ENCODE results near the gene PRKG1. TPM values are rescaled to one million over a fixed set of nuclear protein-coding genes. Genes with fewer than 3 reads are reported as not detected.

PRKG1 gene
- total and polyA plus RNA-seq, 12 donors, result 3.8 to 48.1 (median 29.9) TPM

DNA sequence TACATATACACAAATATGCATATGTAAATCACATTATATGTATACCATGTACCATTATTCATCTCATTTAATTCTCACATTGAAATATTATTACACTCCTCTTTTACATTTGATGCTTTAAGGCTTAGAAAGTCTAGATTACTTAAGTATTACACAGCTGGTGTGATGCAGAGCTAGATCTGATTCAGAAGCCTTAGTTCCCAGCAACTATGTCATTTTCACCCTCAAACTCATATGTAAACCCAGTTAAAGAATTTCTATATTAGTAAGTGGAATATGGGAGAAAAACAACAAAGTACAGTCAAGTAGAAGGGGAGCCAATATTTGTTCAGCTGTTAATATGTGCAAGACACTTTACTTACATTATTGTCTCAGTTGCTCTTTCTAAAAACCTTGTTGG lies 699.4 kb downstream of the PRKG1 start:
- Histone ChIP-seq H3K36me3 (no peaks in the 10 kb centered on the region), H3K27me3 (no peaks in the 10 kb centered on the region), H3K4me3 (no peak overlapping the region), H3K4me1 (no peaks in the 10 kb centered on the region), H3K9me3 (no peaks in the 10 kb centered on the region), H3K27ac (no peak overlapping the region)
- intact Hi-C loops (cut with DNase I), result no loop called here
- TF ChIP-seq, protein P1, sequence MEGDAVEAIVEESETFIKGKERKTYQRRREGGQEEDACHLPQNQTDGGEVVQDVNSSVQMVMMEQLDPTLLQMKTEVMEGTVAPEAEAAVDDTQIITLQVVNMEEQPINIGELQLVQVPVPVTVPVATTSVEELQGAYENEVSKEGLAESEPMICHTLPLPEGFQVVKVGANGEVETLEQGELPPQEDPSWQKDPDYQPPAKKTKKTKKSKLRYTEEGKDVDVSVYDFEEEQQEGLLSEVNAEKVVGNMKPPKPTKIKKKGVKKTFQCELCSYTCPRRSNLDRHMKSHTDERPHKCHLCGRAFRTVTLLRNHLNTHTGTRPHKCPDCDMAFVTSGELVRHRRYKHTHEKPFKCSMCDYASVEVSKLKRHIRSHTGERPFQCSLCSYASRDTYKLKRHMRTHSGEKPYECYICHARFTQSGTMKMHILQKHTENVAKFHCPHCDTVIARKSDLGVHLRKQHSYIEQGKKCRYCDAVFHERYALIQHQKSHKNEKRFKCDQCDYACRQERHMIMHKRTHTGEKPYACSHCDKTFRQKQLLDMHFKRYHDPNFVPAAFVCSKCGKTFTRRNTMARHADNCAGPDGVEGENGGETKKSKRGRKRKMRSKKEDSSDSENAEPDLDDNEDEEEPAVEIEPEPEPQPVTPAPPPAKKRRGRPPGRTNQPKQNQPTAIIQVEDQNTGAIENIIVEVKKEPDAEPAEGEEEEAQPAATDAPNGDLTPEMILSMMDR (IDR thresholded peaks at IDR 0.05), result no peak
- ATAC-seq (no peak), DNase-seq (no peak)

DNA sequence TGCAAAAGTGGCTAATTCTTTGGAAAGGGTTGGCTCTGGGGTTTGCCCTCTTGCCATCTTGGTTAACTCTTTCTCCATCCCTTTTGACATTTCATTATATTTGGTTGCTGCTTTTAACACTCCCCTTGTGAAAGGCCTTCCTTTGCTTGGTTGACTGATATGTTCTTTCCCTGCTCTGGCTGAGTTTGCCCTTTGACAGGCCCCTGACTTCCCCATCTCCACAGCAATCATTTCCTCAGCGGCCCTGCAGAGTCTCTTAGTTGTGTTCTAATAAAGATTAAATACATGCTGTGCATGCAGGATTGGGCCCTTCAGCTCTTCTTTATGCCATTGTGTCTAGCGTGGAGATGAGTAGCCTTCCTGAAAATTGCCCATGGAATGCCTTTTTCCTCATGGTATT lies 709.7 kb downstream of the PRKG1 start:
- Histone ChIP-seq H3K4me1 (peaks cover 0 to 6% (median 0%) of the 10 kb centered on the region in 9 donors), H3K27ac (no peak overlapping the region), H3K27me3 (no peaks in the 10 kb centered on the region), H3K9me3 (no peaks in the 10 kb centered on the region), H3K36me3 (no peaks in the 10 kb centered on the region), H3K4me3 (no peak overlapping the region)
- WGBS, 2 donors, result 54 to 67% methylated on average over 2 of the region's 2 CpGs
- DNase-seq (no peak), ATAC-seq (no peak)
- intact Hi-C loops (cut with DNase I), result no loop called here
- TF ChIP-seq, protein P1 (IDR thresholded peaks at IDR 0.05), result no peak

DNA sequence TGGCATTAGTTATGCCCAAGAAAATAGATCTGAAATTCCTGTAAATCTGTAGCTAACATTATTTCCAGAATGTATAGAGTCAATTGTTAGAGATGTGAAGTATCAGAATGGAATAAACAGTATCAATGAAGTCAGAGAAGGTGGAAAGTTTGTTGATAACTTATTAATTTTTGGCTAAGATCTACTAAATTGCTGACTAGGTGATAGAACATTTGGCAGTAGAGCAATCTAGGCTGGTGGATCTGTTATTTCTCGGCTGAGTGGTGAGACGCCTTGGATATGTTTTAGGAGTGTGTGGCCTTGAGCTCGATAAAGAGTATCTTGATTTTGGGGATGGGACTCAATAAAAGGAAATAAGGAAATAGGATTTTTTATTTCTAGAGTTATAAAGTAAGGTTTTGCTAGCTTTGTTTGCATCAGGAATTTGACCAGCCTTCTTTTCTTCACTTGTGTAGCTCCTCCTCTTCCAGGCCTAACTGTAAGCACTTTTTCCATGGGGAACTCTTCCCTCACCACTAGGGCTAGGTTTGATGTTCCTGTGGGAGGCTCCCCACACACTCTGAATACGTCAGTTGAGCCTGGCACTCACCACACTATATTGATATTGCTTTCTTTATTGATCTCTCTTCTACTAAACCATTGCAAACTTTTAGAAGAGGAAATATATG lies 711.9 kb downstream of the PRKG1 start:
- Histone ChIP-seq H3K4me1 (peaks cover 0 to 4% (median 0%) of the 10 kb centered on the region in 9 donors), H3K4me3 (no peak overlapping the region), H3K27ac (no peak overlapping the region), H3K27me3 (no peaks in the 10 kb centered on the region), H3K36me3 (no peaks in the 10 kb centered on the region), H3K9me3 (peaks cover 0 to 3% (median 0%) of the 10 kb centered on the region in 11 donors)
- DNase-seq, result no peak
- WGBS, 2 donors, result 87 to 90% methylated on average over 4 of the region's 4 CpGs
- no peak for ATAC-seq
- TF ChIP-seq, protein P1 (IDR thresholded peaks at IDR 0.05), result no peak
- intact Hi-C loops (cut with DNase I), result loop anchor here in 1 of 10 donors (5.0 kb wide), 1 partner anchor 134 kb away; no protein-coding TSS in a partner anchor

DNA sequence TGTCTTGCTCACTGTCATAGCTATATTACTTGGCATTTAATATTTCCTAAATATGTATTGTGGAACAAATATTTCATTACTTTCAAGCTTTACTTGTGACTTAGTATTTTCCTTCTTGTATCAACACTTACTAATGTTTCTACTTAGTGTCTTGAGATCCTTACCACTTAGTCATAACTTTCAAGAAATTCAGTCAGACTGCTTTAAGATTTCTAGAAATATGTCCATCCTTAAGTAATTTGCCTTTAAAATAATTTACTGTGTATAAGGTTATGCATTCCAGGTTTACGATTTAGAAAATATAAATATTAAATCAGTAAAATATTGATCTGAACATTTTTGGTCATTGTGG lies 712.4 kb downstream of the PRKG1 start:
- TF ChIP-seq, protein P1 (IDR thresholded peaks at IDR 0.05), result no peak
- Histone ChIP-seq H3K4me1 (no peaks in the 10 kb centered on the region), H3K4me3 (no peak overlapping the region)

More for the DNA sequence above, 712.4 kb downstream of the PRKG1 start:
- Histone ChIP-seq H3K36me3 (no peaks in the 10 kb centered on the region), H3K27me3 (no peaks in the 10 kb centered on the region), H3K27ac (no peak overlapping the region), H3K9me3 (peaks cover 0 to 8% (median 0%) of the 10 kb centered on the region in 11 donors)
- 90 to 91% methylated on average over 1 of the region's 1 CpG for WGBS, 2 donors
- DNase-seq (no peak), ATAC-seq (no peak)
- intact Hi-C loops (cut with DNase I), result loop anchor here in 1 of 10 donors (5.0 kb wide), 1 partner anchor 134 kb away; no protein-coding TSS in a partner anchor
